ENCODE results near the gene STUB1.
A peak's percentile ranks its signal among the peaks of the same experiment; 100 is the strongest.

STUB1 gene

DNA sequence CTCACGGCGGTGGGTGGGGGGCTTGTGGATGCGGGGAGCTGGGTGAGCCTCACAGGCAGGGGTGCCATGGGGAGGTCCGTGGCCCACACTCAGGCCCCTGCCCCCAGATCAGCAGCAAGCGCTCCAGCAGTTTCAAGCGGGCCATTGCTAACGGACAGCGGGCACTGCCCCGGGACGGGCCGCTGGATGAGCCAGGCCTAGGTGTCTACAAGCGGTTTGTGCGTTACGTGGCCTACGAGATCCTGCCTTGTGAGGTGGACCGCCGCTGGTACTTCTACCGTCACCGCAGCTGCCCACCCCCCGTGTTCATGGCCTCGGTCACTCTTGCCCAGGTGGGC lies 3.7 kb upstream of the STUB1 start:
- DNase-seq (ENCODE audit: low spot score): no peak
- peaks cover 8% of the 10 kb centered on the region for H3K36me3 Mint-ChIP-seq (ENCODE audit: low read depth)
- H3K4me1 Mint-ChIP-seq (ENCODE audit: low read depth): peaks cover 4% of the 10 kb centered on the region
- no peak overlapping the region for H3K4me3 Mint-ChIP-seq
- H3K27me3 Mint-ChIP-seq (ENCODE audit: low read depth): peaks cover 4% of the 10 kb centered on the region
- H3K9me3 Mint-ChIP-seq: no peaks in the 10 kb centered on the region
- no peak overlapping the region for H3K27ac Mint-ChIP-seq

DNA sequence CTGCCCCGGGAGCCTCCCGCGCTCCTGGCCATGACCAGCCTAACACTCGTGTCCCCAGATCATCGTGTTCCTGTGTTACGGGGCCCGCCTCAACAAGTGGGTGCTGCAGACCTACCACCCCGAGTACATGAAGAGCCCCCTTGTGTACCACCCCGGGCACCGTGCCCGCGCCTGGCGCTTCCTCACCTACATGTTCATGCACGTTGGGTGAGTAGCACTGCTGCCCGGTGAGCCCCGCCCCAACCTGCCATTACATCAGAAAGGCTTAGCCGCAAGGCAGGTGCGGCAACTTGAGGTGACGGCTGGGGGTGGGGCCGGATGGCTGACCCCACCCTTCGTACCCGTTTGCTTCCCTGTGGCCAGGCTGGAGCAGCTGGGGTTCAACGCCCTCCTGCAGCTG lies 3.3 kb upstream of the STUB1 start:
- no peak overlapping the region for H3K4me3 Mint-ChIP-seq
- H3K27ac Mint-ChIP-seq: no peak overlapping the region
- peaks cover 4% of the 10 kb centered on the region for H3K4me1 Mint-ChIP-seq (ENCODE audit: low read depth)
- DNase-seq (ENCODE audit: low spot score): no peak
- H3K36me3 Mint-ChIP-seq (ENCODE audit: low read depth): peaks cover 12% of the 10 kb centered on the region
- H3K9me3 Mint-ChIP-seq: no peaks in the 10 kb centered on the region
- peaks cover 4% of the 10 kb centered on the region for H3K27me3 Mint-ChIP-seq (ENCODE audit: low read depth)

GRCh38 chr16:677316-678190 lies 2.7 kb upstream of the STUB1 start:
- H3K27me3 Mint-ChIP-seq (ENCODE audit: low read depth): peaks cover 4% of the 10 kb centered on the region
- peaks cover 17% of the 10 kb centered on the region for H3K36me3 Mint-ChIP-seq (ENCODE audit: low read depth)
- DNase-seq (ENCODE audit: low spot score): no peak
- H3K4me3 Mint-ChIP-seq: no peak overlapping the region
- no peak overlapping the region for H3K27ac Mint-ChIP-seq
- no peaks in the 10 kb centered on the region for H3K9me3 Mint-ChIP-seq
- peaks cover 8% of the 10 kb centered on the region for H3K4me1 Mint-ChIP-seq (ENCODE audit: low read depth)

DNA sequence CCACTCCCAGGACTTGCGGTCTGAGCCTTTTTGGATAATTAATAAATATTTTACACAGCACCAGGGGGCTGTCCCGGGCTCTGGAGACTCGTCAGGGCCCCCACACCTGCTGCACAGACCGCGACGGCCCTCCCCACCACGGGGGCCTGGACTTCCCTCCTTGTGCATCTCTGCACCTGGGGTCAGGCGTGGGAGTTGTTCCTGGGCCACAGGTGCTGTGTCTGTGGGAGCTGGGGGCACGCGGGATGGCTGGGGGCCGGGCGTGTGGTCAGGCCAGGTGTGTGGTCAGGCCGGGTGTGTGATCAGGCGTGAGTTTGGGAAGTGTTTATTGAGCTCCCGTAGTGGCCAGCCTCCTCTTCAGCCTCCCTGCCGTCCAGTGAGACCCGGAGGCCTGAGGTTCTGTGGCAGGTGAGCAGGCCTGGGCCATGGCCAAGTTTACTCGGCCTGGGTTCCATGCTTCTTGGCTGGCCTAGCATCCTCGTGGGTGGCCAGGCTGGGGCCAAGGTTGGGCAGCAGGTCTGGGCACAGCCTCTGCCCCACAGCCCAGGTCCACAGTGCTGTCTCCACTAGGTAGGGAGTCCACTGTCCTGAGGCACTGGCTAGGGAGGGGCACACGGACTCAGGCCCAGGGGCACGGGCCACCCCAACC lies 1.9 kb upstream of the STUB1 start:
- Mint-ChIP-seq H3K4me3 (no peak overlapping the region), H3K9me3 (no peaks in the 10 kb centered on the region), H3K36me3 (ENCODE audit: low read depth) (peaks cover 15% of the 10 kb centered on the region), H3K27ac (no peak overlapping the region), H3K27me3 (ENCODE audit: low read depth) (peaks cover 4% of the 10 kb centered on the region), H3K4me1 (ENCODE audit: low read depth) (peaks cover 9% of the 10 kb centered on the region)
- no peak for DNase-seq (ENCODE audit: low spot score)

DNA sequence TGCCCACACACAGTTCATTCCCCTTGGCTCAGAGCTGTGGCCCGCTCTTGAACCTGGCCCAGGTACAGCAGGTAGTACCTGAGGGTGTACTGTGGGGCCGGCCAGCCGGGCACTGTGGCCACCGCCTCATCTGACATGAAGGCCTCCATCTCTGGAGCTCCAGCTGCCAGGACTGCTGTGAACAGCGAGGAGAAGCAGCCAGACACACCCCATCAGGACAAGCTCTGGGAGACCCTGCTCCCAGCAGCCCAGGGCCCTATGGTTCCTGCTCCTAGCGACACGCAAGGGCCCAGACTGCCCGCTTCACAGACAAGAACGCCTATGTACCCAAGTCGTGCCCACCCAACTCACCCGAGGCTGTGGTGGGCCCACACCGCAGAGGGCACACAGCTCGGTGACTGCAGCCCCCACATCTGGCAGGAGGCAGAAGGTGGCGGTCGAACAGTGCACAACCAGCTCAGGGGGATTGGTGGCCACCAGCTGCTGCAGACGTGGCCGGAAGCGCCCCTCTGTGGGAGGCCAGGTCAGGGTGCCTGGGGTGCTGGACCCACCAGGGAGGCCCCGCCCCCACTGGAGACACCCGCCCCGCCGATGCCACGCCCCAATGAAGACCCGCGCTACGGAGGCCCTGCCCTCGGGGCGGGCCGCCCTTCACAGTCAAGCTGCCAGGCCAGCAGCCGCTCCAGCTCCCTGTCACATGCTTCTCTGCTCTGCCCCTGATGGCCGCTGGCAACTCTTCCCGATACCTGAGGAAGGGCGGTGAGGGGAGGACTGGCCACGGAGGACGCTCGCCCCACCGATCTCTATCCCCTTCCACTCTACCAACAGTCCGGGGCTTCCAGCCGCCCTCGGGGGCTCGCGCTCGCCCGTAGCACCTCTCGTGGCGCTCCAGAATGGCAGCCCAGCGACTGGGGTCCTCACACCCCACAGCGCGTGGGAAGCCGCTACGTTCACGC lies 1.1 kb upstream of the STUB1 start:
- Mint-ChIP-seq H3K9me3 (no peaks in the 10 kb centered on the region), H3K27ac (no peak overlapping the region), H3K27me3 (ENCODE audit: low read depth) (peaks cover 4% of the 10 kb centered on the region), H3K4me3 (peak overlapping the region; percentile 80), H3K36me3 (ENCODE audit: low read depth) (peaks cover 15% of the 10 kb centered on the region), H3K4me1 (ENCODE audit: low read depth) (peaks cover 12% of the 10 kb centered on the region)
- peak; percentile 38 for DNase-seq (ENCODE audit: low spot score)

- no peak for DNase-seq (ENCODE audit: low spot score)
- peaks cover 12% of the 10 kb centered on the region for H3K4me1 Mint-ChIP-seq (ENCODE audit: low read depth)
- no peaks in the 10 kb centered on the region for H3K9me3 Mint-ChIP-seq
- H3K4me3 Mint-ChIP-seq: peak overlapping the region; percentile 77
- no peak overlapping the region for H3K27ac Mint-ChIP-seq
- H3K36me3 Mint-ChIP-seq (ENCODE audit: low read depth): peaks cover 15% of the 10 kb centered on the region
- no peaks in the 10 kb centered on the region for H3K27me3 Mint-ChIP-seq (ENCODE audit: low read depth)
These were observed 375 bp downstream of the STUB1 start for GRCh38 chr16:680625-680945.

- DNase-seq (ENCODE audit: low spot score): no peak
- H3K9me3 Mint-ChIP-seq: no peaks in the 10 kb centered on the region
- peak overlapping the region; percentile 77 for H3K4me3 Mint-ChIP-seq
- peaks cover 12% of the 10 kb centered on the region for H3K4me1 Mint-ChIP-seq (ENCODE audit: low read depth)
- H3K36me3 Mint-ChIP-seq (ENCODE audit: low read depth): peaks cover 15% of the 10 kb centered on the region
- no peaks in the 10 kb centered on the region for H3K27me3 Mint-ChIP-seq (ENCODE audit: low read depth)
- H3K27ac Mint-ChIP-seq: no peak overlapping the region
These were observed 946 bp downstream of the STUB1 start for GRCh38 chr16:680967-681745.

DNA sequence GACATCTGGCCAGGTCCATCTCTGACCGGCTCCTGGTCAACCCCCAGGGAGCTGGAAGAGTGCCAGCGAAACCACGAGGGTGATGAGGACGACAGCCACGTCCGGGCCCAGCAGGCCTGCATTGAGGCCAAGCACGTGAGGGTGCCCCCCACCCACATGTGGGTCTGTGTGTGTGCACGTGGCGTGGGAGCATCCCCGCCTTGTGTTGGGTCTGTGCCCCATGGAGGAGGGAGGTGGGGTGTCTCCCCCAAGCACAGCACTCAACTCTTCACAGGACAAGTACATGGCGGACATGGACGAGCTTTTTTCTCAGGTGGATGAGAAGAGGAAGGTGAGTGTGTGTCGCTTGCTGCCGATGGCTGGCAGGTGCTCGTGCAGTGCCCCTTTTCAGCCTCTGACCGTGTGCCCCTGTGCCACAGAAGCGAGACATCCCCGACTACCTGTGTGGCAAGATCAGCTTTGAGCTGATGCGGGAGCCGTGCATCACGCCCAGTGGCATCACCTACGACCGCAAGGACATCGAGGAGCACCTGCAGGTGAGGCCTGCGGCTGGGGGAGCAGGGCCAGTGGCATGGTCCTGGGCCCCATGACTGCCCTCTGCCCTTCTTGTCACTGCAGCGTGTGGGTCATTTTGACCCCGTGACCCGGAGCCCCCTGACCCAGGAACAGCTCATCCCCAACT lies 1.7 kb downstream of the STUB1 start:
- DNase-seq (ENCODE audit: low spot score): no peak
- Mint-ChIP-seq H3K27me3 (ENCODE audit: low read depth) (no peaks in the 10 kb centered on the region), H3K4me1 (ENCODE audit: low read depth) (peaks cover 12% of the 10 kb centered on the region), H3K4me3 (peak overlapping the region; percentile 77), H3K9me3 (no peaks in the 10 kb centered on the region), H3K27ac (no peak overlapping the region), H3K36me3 (ENCODE audit: low read depth) (peaks cover 15% of the 10 kb centered on the region)

DNA sequence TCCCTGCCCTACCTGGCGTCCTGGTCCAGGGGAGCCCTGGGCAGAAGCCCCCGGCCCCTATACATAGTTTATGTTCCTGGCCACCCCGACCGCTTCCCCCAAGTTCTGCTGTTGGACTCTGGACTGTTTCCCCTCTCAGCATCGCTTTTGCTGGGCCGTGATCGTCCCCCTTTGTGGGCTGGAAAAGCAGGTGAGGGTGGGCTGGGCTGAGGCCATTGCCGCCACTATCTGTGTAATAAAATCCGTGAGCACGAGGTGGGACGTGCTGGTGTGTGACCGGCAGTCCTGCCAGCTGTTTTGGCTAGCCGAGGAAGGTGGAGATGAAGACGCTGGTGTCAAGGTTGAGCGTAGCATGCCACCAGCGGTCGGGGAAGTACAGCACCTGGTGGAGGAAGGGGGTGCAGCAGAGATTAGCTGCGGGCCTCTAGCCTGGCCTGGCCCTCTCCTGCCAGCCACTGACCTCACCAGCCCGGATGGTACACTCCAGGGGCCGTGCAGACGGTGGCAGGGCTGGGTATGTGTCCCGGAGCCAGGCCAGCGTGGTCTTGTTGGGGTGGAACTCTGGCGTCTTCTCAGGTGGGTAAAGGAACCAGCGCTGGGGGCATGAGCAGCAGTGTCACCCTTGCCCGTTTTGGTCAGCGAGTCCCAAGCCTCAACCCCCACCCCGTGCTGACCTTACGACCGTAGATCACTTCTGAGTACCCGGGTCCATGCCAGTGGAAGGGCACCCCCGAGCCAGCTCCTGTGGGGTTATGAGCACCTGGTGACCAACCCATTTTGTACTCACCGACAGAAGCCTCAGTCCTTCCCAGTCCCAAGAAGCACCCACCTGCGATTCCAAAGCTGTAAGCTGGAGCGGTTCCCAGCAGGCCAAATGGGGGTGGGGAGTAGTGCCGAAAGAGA lies 2.5 kb downstream of the STUB1 start:
- Mint-ChIP-seq H3K4me1 (ENCODE audit: low read depth) (peaks cover 12% of the 10 kb centered on the region), H3K27ac (peak overlapping the region; percentile 62), H3K4me3 (peak overlapping the region; percentile 77), H3K36me3 (ENCODE audit: low read depth) (peaks cover 17% of the 10 kb centered on the region), H3K27me3 (ENCODE audit: low read depth) (no peaks in the 10 kb centered on the region), H3K9me3 (no peaks in the 10 kb centered on the region)
- no peak for DNase-seq (ENCODE audit: low spot score)

GRCh38 chr16:683396-684070 lies 3.3 kb downstream of the STUB1 start:
- DNase-seq (ENCODE audit: low spot score): no peak
- Mint-ChIP-seq H3K27ac (peak overlapping the region; percentile 52), H3K4me1 (ENCODE audit: low read depth) (peaks cover 12% of the 10 kb centered on the region), H3K4me3 (peak overlapping the region; percentile 77), H3K9me3 (no peaks in the 10 kb centered on the region), H3K36me3 (ENCODE audit: low read depth) (peaks cover 17% of the 10 kb centered on the region), H3K27me3 (ENCODE audit: low read depth) (no peaks in the 10 kb centered on the region)

GRCh38 chr16:684071-684794 lies 4.0 kb downstream of the STUB1 start, which contains the start of gene JMJD8:
TSS of gene JMJD8 (minus strand) at chr16:684334. CDS start at chr16:684319, 15 bp downstream.
- Mint-ChIP-seq H3K36me3 (ENCODE audit: low read depth) (peaks cover 17% of the 10 kb centered on the region), H3K4me1 (ENCODE audit: low read depth) (peaks cover 10% of the 10 kb centered on the region), H3K9me3 (no peaks in the 10 kb centered on the region), H3K27me3 (ENCODE audit: low read depth) (no peaks in the 10 kb centered on the region), H3K4me3 (peak within 1 kb of the TSS; percentile 77), H3K27ac (peak within 1 kb of the TSS; percentile 74)
- peak; percentile 97 for DNase-seq (ENCODE audit: low spot score)
